ENCODE results near the gene ATP2A3.
"Not testable (repeated sequence)": the region's sequence is repeated elsewhere in the genome, so short reads cannot be mapped to it uniquely, and the experiment has no call there.

ATP2A3 gene

GRCh38 chr17:3964203-3965117 is at the start of gene ATP2A3:
TSS of gene ATP2A3 (minus strand) at chr17:3964437. CDS start at chr17:3964291, 146 bp downstream.
- DNase-seq, result peak; percentile 51

- DNase-seq, result no peak
These were observed 46.5 kb upstream of the ATP2A3 start for GRCh38 chr17:4010754-4011153.

GRCh38 chr17:4009186-4009785 is 45.0 kb upstream of the ATP2A3 start:
- DNase-seq, result no peak

DNA sequence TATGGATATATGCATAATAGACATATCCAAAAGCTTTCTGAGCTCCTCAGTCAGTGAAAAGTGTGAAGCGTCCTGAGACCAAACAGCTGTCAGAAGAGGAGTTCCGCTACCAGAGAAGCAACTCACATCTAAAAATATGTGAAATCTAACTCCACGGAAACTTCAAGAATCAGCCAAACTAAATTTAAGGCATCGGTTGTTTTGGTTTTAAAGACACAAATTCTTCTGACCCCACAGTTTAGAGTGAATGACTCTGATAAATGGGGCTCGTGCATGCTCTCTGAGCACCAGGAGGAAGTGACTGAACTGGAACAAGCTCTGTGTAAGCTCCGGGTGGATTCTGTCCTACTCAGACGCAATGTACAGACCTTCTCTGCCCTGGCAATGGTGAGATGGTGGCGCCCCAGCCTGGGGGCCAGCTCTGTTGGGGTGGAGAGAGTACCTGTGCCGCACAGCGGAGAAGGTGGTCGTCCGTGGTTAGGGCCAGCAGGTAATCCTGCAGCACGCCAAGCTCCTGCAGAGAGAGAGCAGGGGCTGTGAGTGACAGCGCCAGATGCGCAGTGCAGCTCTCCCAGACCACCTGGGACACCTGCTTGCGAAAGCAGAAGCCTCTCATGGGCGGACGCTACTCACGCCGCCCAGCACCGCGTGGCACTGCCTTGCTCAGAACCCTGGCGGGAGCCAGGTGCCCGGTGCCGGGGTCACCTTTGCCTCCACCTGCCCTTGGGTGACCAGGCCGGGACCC is 44.4 kb upstream of the ATP2A3 start:
- no peak for DNase-seq

DNA sequence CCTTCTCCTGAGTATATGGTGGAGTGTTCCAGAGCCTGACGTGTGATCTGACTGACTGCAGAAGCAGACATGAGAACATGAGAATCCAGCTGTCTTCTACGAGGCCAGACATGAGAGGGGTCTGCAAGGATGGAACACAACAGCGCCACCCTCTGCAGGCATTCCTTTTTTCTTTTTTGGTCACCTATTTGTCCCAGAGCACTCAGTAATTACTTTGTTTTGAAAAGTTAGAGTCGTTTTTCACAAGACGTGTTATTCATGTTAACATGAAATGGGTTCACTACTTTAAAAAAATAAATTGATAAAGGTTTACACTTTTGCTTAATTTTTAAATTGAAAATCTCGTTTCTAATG is 43.8 kb upstream of the ATP2A3 start:
- no peak for DNase-seq

GRCh38 chr17:4007346-4008081 is 43.3 kb upstream of the ATP2A3 start:
- DNase-seq, result peak; percentile 52

GRCh38 chr17:4006745-4007211 is 42.5 kb upstream of the ATP2A3 start:
- DNase-seq, result peak; percentile 92

DNA sequence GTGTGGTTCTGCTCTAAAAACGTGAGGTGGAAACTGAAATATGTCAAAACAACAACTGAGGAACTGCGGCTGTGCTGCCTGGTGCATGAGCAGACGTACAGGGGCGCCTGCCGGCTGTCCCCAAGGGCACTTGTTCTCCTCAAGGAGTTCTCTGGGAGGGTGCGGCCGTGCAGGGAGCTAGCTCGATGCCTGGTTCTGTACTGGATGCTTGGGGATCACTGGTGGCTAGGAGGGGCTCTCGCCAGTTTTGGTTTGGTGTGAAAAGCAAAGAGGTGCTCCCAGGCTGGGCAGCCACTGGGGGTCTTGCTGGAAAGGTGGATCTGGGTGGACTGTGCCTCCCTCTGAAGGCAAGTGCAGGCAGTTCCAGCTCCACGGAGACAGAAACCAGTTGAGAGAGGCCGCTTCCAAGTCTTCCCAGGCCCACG is 41.9 kb upstream of the ATP2A3 start:
- no peak for DNase-seq

DNA sequence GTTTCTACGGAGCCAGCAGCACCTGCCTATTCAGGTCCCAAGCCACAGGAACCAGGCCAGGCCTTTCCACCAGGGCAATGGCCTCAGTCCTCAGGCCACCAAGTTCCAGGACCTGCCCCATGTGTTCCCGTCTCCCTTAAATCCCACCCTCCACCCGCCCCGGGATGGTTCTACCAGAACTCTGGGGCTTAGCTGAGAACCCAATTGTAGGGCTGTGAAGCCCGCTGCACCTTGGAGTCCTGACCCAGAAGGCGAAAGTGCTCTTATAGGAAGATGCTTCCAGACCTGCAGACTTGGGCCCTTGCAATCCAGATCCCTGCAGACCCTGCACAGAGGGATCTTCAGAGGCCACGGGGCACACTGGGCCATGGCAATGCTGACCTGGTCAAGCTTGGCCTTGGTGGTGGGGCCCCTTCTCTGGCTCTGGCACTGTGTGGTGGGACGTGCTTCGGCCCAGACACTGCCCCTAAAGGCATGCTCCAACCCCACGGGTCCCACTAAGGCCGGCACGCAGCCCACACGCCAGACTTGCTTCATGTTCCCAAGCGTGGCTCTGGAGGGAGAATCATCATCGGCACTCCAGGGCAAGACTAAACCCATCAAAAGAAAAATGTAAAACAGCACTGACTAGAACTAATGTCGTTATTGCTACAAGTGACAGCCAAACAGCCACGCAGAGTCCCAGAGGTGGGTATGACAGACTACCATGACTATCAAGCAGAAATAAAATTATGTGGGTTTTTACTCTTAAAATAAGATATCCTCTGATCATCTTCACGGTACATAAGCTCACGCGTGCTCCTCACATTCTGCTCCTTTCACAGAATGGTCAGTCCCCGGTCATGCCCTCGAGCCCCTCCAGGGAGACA is 41.3 kb upstream of the ATP2A3 start:
- DNase-seq, result no peak

- peak; percentile 55 for DNase-seq
These were observed 40.5 kb upstream of the ATP2A3 start for GRCh38 chr17:4004517-4005295.

DNA sequence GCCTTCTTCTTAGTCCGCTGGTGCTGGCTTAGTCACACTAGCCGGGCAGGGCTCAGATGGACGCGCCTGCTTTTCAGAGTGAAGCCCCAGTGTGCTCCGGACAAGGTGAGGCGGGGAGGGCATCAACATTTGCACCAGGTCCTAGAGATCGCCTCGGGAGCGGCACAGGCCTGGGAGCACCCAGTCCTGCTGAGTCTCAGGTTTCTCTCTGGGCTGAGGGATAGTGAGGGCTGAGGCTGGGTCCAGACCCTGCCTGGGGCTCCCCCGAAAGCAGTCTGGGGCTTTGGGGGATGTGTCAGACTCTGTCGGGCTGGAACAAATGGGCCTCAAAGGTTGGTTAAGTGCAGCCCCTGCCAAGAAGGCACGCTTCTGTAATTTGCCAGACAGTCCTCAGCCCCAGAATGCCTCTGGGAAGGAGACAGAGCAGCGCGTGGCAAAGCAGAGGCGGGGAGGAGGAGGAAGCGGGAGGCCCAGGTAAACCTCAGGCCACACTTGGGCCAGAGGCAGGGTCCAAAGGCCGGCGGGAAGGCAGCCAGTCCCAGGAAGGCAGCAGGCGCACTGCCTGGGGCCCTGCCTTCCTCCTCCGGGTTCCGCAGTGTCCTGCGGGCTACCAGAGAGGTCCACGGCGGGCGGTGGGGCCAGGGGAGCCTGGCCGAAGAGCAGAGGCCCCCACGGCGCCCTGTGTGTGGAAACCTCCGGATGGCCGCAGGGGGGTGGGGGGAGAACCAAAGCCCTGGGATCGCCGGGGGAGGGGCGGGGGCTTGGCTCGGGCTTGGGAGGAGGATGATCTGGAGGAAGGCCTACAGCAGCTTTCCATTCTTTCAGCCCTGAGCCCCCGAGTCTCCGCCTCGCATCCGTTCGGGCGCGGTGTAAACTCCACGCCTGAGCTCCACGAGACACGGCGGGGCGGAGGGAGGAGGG is 39.5 kb upstream of the ATP2A3 start:
- no peak for DNase-seq

DNA sequence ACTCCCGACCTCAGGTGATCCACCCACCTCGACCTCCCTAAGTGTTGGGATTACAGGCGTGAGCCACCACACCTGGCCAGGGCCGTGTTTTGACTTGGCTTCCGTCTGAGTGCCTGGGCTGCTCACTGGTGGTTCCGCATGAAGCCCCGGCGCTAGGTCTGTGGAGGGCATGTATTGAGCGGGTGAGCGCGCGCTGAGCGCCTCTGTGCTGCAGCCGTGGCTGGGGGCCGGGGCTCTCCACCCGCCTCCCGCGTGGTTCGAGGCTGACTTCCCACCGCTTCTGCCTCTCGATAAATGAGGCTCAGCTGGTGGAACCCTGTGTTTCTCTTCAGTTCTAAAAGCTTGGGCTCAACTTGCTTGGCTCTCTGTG is 38.9 kb upstream of the ATP2A3 start:
- no peak for DNase-seq

DNA sequence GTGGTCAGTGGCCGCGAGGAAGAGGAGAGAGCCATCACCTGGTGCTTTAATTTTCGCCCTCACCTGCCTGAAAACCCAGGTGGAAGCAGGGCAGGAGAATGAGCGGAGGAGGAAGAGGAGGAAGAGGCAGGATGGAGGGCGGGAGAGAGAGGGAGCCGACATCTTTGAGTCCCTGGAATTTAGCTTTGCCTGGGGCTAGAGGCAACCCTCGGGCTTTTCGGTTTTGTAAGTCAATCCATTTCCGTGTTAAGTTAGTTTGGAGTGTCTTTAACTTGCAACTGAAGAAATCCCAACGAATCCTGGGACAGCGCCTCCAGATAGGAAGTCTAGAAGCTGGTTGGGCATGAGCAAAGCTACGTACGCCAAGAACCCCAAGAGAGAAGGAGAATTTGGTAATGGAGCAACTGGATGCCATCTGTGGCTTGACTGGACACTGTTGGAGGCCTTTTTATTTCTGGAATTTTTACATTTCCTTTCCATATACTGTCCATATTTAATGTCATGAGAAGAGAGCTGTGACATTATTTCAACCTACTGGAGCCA is 36.9 kb upstream of the ATP2A3 start:
- DNase-seq, result no peak

DNA sequence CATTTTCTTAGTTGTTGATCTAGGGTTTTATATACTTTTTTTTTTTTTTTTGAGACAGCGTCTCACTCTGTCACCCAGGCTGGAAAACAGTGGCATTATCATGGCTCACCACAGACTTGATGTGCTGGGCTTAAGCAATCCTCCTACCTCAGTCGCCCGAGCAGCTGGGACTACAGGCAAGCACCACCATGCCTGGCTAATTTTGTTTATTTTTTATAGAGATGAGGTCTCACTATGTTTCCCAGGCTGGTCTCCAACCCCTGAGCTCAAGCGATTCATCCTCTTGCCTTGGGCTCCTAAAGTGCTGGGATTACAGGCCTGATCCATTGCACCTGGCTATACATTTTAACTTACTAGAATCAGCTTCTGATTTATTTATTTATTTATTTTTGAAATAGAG is 34.2 kb upstream of the ATP2A3 start:
- no peak for DNase-seq

GRCh38 chr17:3995067-3995466 is 30.8 kb upstream of the ATP2A3 start:
- no peak for DNase-seq

- no peak for DNase-seq
These were observed 30.0 kb upstream of the ATP2A3 start for GRCh38 chr17:3994221-3994576.

GRCh38 chr17:3993493-3994220 is 29.4 kb upstream of the ATP2A3 start:
- DNase-seq, result no peak

- no peak for DNase-seq
These were observed 28.1 kb upstream of the ATP2A3 start for GRCh38 chr17:3992370-3992769.

- not testable (repeated sequence) for DNase-seq
These were observed 27.5 kb upstream of the ATP2A3 start for GRCh38 chr17:3991699-3992098.

Measured in hematopoietic multipotent progenitor cell treated with erythropoietin and hydrocortisone succinate and interleukin-3 and kit ligand, for 8 days (in vitro differentiated cells).